Hematopoietic multipotent progenitor cell treated with erythropoietin and hydrocortisone succinate and interleukin-3 and kit ligand, for 17 days (in vitro differentiated cells): ENCODE measurements around the gene ATP1A2.

Source experiments
- DNase-seq: peaks from one replicate; pipeline ENCODE4 v3.0.0-alpha.2; 2015; ENCODE audit warnings: low spot score

Gene ATP1A2

DNA sequence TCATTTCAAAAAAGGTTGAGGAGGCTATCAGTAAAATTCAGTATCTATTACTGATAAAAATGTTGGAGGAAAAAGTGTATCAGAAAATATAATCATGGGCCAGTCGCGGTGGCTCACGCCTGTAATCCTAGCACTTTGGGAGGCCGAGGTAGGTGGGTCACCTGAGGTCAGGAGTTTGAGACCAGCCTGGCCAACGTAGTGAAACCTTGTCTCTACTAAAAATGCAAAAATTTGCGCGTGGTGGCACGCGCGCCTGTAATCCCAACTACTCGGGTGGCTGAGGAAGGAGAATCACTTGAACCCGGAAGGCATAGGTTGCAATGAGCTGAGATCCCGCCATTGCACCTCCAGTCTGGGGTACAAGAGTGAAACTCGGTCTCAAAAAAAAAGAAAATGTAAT, 30.5 kb downstream of the ATP1A2 start:
- DNase-seq, result no peak

DNA sequence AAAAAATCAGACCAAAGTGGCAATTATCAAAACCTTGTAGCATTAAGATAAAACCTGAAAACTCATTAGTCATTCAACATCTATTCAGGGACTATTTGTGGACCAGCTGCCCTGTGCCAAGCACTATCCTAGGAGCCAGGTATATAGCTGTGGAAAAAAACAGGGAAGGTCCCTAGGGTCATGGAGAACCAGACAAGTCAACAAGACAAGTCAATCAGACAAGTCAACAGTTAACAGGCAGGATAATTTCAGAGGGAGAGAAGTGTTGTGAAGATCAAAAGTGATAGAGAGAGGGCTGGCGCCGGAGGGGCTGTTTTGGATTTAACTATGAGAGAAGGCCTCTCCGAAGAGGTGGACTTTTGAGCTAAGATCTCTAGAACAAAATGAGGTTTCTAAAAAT, 32.6 kb downstream of the ATP1A2 start:
- DNase-seq, result no peak

DNA sequence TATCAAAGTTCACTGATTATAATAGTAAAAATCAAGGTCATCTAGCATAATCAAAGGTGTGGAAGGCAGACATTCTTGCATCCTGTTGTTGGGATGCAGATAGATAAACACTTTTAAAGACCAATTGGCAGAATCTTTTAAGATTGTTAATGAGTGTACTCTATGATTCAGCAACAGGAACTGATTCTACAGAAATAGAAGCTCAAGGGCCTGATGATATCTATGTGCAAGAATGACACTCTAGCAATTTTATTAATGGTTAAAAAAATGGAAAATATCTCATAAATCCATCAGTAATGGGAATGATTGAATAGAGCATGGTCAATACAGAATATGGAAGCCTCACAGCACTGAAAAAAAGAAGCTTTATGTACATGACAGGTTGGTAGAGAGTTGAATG, 33.7 kb downstream of the ATP1A2 start:
- no peak for DNase-seq

DNA sequence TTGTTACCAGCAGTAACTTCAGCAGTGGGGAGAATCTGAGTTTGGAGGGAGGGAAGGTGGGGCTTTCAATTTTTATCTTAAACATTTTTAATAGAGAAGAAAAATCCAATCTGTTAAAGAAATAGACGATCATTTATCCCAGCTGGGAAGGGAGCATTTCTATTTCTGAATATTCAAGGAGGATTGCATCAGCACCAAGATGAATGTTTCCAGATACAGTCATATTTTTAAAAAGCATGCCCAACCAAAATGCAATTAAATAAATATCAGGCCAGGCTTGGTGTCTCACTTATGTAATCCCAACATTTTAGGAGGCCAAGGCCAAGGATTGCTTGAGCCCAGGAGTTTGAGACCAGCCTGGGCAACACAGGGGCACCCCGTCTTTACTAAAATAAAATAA, 34.2 kb downstream of the ATP1A2 start:
- no peak for DNase-seq

DNA sequence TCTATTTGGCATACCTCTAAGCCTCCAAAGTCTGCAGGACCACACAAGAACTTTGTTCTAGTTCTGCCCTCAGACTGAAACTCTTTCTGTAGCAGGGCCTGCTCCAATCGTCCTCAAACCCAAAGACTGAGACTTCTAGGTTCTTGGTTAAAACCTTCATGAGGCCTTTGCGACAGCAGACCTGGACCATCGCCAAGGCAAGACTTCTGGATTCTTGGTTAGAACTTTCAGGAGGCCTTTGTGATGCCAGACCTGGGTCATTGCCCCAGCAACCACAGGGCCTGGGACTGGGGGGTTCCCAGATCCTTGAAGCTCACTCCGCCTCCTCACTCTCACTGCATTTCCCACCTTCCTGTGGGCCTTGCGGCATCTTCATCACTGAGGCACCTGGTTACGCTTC, 35.7 kb downstream of the ATP1A2 start, which contains the start of gene ATP1A4:
Gene ATP1A4, plus strand, starts transcription at position 301 of the 400 bp plus-strand sequence. CDS start 438 bp downstream, outside the sequence.
- DNase-seq, result no peak

DNA sequence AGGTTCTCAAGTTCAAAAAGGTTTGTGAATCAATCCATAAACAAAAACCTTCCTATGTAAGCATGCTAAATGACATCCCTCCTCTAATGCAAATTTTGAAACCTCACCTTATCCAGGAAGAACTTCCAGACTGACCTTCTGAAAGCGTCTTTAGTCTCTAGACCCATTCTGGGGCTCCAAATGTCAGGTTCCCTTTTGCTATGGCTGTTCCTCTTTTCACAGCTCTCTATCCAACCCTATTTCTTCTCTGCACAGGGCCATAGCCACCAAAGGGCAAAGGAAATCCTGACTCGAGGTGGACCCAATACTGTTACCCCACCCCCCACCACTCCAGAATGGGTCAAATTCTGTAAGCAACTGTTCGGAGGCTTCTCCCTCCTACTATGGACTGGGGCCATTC, 39.2 kb downstream of the ATP1A2 start:
- DNase-seq, result no peak

DNA sequence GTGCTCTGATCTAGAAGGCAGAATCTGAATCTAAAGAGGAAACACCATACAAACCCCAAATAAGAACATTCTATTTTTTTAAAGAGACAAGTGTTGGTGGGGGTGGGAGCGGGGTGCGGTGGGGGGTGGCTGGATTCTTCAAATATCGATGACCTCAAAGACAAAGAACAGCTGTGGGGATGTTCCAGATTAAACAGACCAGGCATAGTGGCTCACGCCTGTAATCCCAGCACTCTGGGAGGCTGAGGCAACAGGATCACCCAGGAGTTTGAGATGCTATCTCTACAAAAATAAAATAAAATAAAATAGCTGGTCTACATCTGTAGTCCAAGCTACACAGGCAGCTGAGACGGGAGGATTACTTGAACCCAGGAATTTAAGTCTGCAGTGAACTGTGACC, 40.8 kb downstream of the ATP1A2 start:
- DNase-seq, result no peak

DNA sequence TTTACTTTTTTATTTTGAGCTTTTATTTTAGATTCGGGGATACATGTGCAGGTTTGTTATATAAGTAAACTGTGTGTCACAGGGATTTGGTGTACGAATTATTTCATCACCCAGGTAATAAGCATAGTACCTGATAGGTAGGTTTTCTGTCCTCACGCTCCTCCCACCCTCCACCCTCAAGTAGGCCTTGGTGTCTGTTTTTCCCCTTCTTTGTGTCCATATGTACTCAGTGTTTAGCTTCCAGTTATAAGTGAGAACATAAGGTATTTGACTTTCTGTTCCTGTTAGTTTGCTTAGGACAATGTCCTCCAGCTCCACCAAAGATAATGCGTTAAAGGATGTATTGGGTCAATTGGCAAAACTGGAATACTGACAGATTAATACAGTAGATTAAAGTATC, 41.6 kb downstream of the ATP1A2 start:
- no peak for DNase-seq

DNA sequence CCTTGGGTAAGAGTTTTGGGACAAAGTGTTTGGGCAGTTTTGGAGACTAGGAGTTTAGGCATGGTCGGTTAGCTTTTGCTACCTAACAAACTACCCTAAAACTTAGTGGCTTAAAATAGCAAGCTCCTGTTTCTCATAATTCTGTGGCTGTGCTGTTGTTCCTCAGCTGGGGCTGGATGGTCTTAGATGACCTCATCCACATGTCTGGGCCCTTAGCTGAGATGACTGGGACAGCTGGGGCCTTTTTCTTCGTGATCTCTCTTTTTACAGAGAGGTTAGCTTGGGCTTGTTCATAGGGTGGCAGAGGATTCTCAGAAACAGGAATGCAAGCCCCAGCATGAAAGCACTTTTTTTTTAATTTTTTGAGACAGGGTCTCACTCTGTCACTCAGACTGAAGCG, 42.5 kb downstream of the ATP1A2 start:
- DNase-seq, result no peak

DNA sequence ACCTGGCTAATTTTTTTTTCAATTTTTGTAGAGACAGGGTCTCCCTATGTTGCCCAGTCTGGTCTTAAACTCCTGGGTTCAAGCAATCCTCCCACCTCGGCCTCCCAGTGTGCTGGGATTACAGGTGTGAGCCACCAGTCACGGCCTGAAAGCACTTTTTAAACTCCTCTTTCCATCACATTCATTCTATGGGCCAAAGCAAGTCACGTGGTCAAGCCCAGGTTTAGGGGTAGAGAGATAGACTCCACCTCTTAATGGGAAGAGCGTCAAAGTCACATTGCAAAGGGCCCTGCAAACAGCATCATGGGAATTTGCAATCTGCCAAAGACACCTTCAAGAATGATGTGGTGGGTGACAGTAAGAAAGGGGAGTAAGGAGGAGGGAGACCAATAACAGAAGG, 43.0 kb downstream of the ATP1A2 start:
- DNase-seq, result no peak

DNA sequence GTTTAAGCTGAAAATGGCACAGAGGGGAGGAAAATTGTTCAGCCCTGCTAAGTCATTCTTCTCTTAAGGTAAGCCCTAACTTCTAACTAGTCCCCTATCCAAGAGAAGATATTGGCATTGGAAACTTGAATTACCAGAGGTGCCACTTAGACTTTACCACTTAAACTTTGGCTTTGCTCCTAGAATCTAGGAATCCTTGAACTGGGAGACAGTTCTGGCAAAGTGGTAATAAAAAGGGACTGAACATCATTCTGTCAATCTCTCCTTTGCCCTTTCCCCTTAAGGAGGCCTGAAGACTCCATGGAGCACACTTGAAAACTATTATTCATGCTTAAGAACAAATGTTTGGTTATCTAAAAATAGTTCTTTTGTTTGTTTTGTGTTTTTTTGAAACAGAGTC, 44.3 kb downstream of the ATP1A2 start:
- DNase-seq, result no peak

DNA sequence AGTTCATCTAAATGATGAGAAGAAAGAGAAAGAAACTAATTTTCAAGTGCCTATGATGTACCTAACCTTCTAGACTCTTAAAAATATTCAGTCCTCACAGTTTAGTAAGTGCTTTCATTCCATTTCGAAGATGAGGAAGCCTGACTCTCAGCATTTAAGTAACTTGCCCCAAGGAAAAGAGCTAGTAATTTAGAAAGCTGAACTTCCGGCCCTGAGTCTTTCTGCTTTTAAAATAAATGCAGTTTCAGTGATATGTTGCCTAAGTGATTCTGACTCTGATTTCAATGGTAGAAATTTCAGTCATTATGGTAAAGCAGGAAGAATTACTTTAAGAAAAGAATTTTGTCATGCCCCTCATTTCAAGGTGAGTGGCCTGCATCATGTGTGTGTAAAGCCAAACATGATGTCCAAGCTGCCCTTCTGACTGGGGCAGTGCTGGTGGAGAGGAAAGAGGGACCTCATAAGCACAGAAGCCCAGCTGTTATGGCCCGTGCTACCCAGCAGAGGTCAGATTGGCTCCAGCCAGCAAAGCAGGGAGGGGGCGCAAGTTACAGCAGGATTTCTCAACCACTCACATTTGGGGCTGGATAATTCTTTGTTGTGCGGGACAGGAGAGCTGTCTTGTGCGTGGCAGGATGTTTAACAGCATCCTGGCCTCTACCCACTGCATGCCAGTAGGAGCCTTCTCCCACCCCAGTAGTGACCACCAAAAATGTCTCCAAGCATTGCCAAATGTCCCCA, 46.6 kb downstream of the ATP1A2 start:
- no peak for DNase-seq

DNA sequence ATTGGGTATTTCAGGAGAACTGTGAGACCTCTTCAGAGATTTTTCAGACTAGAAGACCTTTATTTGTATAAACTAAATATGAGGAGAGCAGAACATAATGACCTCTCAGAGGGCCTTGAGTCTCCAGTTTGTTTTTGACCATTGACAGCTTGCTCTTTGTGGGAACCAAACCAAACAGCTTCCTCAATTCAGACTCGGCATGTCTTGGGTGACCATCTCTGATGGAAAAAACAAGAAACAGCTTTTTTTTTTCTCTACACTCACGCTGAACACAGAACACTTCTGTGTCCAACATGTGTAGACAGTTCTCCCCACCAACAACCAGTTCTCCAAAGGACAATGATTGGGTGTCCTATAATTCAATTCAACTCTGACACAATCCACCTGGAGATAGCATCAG, 47.4 kb downstream of the ATP1A2 start:
- DNase-seq, result no peak

DNA sequence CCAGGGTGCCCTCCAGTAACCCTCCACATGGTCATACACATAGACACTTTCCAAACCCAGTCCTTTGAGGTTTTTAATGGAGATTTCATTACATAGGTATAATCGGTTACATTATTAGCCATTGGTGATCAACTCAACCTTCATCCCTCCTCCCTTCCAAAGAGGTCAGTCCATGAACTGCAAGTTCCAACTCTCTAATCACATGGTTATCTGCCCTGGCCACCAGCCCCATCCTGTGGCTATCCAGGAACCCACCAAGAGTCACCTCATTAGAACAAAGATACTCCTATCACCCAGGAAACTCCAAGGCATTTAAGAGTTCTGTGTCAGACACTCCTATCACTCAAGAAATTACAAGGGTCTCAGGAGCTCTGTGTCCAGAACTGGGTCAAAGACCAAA, 48.1 kb downstream of the ATP1A2 start:
- no peak for DNase-seq

DNA sequence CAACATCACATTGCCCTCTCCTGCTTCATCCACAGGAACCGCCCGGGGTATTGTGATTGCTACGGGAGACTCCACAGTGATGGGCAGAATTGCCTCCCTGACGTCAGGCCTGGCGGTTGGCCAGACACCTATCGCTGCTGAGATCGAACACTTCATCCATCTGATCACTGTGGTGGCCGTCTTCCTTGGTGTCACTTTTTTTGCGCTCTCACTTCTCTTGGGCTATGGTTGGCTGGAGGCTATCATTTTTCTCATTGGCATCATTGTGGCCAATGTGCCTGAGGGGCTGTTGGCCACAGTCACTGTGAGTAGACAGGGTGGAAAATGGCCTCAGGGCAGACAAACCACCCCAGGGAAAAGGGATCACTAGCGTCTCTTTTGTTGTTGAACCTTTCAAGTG, 48.6 kb downstream of the ATP1A2 start:
- DNase-seq, result no peak

DNA sequence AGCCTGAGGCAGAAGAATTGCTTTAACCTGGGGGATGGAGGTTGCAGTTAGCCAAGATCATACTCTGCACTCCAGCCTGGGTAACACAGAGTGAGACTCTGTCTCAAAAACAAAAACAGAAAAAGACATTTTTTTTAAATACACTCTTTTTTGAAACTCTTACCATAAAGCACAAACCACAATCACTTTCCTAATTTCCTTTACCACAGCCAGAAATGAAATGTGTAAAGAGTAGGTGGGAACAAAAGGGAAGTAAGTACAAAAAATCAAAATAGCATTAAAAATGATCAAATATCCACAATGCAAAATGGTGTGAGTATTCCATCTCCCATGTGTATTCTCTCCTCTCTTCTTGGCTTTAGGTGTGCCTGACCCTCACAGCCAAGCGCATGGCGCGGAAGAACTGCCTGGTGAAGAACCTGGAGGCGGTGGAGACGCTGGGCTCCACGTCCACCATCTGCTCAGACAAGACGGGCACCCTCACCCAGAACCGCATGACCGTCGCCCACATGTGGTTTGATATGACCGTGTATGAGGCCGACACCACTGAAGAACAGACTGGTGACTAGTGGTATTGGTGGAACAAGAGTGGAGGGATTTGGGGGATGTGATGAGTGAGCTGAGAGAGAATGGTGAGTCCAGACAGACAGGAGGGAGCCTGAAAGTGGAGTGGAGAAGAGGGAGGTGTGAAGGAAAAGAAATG, 50.8 kb downstream of the ATP1A2 start:
- DNase-seq, result no peak

DNA sequence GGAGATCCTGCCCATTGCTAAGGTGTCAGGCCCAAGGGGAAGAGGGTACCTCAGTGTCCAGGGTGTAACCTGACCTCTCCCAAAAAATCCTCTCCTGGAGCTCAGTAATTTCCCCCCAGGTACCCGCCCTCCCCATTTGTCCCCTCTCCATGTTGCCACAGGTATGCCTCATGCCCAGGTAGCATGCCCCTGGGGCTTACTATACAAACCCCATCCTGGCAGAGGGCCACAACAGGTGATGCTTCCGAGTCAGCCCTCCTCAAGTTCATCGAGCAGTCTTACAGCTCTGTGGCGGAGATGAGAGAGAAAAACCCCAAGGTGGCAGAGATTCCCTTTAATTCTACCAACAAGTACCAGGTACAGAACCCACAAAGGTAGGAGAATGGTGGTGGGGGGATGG, 51.5 kb downstream of the ATP1A2 start:
- DNase-seq, result no peak

DNA sequence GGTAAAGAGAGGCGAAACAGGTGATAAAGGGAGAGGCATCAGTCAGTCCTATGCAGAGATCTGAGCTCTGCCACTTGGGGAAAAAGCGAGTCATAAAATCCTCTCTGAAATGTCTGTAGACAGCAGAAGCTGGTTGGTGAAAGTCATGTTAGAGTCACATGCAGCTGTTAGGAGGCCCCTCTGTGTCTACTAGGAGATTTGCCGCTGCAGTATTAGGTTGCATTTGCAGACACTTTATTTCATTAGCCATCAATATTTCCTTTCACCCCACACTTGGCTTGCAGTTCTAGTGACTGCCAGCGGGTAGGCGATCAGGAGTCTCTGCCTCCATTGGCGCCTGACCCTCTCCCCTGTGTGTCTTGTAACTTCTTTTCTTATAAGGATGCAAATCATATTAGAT, 52.0 kb downstream of the ATP1A2 start:
- no peak for DNase-seq

DNA sequence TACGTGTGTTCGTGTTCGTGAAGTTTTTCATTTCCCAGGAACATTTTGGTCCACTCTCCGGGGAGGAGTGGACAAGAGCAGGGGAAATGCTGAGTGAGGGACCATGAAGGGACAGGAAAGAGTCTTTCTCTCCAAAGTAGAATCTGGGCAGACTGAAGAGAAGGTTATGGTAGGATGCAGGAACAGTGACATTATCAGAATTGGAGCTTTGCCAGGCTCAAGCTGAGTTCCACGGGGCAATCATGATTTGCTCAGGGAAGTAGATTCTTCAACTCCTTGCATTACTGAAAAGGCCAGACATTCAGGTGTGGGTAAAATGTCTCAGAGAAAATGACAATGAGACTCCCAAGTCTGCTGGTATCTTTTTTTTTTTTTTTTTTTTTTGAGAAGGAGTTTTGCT, 52.5 kb downstream of the ATP1A2 start:
- DNase-seq, result no peak

DNA sequence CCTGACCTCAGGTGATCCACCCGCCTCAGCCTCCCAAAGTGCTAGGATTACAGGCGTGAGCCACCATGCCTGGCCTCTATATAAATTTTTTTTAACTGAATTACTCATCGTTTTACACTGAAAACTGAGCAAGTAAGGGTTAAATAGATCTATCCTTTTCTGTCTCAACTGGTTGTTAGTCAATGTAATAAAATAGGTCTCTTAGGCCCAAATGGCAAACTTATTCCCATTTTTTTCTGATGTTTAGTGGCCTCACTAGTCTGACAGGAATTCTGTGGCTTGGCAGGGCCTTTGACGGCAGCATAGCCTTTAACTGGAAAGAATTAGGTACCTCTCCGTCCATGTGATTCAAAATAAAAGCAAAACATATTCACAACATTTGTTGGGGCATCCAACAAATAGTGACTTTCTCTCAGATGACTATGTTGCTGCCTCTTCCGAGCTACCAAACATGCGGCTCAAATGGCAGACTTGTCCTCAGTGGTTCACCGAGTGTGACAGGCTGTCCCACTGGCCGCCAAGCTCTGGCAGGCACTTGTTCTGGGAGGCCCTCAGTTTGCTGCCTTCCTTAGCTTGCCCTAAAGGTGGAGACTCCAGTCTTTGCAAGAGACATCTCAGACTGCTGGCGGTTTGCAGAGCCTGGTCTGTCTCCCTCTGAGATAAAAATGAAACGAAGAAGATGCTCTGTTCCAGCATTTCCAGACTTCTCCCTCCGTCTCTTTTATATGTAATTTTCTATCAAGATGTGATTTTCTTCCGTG, 53.2 kb downstream of the ATP1A2 start:
- DNase-seq, result no peak

DNA sequence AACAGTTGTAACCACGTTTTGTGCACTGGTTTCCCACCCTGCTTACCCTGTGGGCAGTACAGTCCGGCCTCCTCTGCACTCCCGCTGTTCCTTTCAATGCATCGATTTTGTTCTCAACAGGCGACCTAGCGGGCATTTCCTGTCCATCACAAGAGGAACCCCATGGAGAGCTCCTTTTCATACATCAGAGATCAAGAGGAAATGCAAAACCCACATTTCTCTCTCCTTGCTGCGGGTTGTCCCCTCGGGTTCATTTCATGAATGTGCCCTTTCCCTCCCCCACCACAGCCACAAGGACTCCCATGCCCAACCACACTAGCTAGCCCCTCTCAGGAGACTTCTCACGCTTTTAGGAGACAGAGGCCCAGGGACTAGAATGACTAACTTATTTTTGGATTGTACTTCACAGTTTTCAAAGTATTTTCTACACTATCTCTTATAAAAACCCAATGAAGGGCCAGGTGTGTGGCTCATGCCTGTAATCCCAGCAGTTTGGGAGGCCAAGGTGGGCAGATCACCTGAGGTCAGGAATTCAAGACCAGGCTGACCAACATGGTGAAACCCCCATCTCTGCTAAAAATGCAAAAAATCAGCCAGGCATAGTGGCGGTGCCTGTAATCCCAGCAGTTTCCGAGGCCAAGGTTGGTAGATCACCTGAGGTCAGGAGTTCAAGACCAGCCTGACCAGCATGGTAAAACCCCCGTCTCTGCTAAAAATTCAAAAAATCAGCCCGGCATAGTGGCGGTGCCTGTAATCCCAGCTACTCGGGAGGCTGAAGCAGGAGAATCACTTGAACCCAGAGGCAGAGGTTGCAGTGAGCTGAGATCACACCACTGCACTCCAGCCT, 54.2 kb downstream of the ATP1A2 start:
- no peak for DNase-seq

DNA sequence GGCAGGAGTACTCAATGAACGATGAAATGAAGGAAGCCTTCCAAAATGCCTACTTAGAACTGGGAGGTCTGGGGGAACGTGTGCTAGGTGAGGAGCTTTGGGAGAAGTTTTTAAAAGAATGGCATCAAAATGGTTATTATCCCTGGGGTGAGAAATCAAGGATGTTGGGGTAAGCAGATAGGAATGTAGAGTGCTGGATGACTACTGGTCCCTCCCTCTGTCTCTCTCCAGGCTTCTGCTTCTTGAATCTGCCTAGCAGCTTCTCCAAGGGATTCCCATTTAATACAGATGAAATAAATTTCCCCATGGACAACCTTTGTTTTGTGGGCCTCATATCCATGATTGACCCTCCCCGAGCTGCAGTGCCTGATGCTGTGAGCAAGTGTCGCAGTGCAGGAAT, 55.8 kb downstream of the ATP1A2 start:
- DNase-seq, result no peak
